ENCODE results near the gene INSYN2A. TPM values are rescaled to one million over a fixed set of nuclear protein-coding genes. Genes with fewer than 3 reads are reported as not detected.
A peak's percentile ranks its signal among the peaks of the same experiment; 100 is the strongest.

Gene INSYN2A
- total RNA-seq, 6 donors from 2014 or later, result 0.26 to 2.7 (median 0.69) TPM; not detected in 2

- ATAC-seq (ENCODE audit: low FRiP score in 2 of 2), result no peak
- H3K4me3 ChIP-seq, result peak overlapping the region in 2 of 4 donors; percentile 38 to 50
- H3K27me3 ChIP-seq, result peaks cover 0 to 8% (median 3%) of the 10 kb centered on the region in 4 donors
- H3K9me3 ChIP-seq, result no peaks in the 10 kb centered on the region
- DNase-seq, result no peak
- no peak overlapping the region for H3K27ac ChIP-seq
- TF ChIP-seq POLR2AphosphoS5 (IDR thresholded peaks at IDR 0.05) (no peak), CTCF (IDR thresholded peaks at IDR 0.05) (no peak), EP300 (IDR thresholded peaks at IDR 0.05) (no peak), POLR2A (IDR thresholded peaks at IDR 0.05) (no peak)
- H3K4me1 ChIP-seq, result peaks cover 14 to 30% (median 15%) of the 10 kb centered on the region in 4 donors
- 45 to 50% methylated on average over 16 of the region's 16 CpGs for WGBS, 2 donors
- H3K36me3 ChIP-seq, result no peaks in the 10 kb centered on the region
These were observed 1.8 kb downstream of the INSYN2A start for GRCh38 chr10:127194599-127194998.

- Histone ChIP-seq H3K27me3 (peaks cover 0 to 8% (median 3%) of the 10 kb centered on the region in 4 donors), H3K36me3 (no peaks in the 10 kb centered on the region), H3K9me3 (no peaks in the 10 kb centered on the region), H3K4me1 (peaks cover 14 to 30% (median 15%) of the 10 kb centered on the region in 4 donors), H3K27ac (no peak overlapping the region), H3K4me3 (no peak overlapping the region)
- no peak for DNase-seq
- no peak for TF ChIP-seq EP300 (IDR thresholded peaks at IDR 0.05)
- TF ChIP-seq CTCF (IDR thresholded peaks at IDR 0.05), result no peak
- TF ChIP-seq POLR2AphosphoS5 (IDR thresholded peaks at IDR 0.05), result no peak
- TF ChIP-seq POLR2A (IDR thresholded peaks at IDR 0.05), result no peak
- 84 to 89% methylated on average over 2 of the region's 2 CpGs for WGBS, 2 donors
- no peak for ATAC-seq (ENCODE audit: low FRiP score in 2 of 2)
These were observed 2.3 kb downstream of the INSYN2A start for GRCh38 chr10:127194111-127194510.

GRCh38 chr10:127193125-127193524, 3.3 kb downstream of the INSYN2A start:
- H3K4me1 ChIP-seq, result peaks cover 14 to 30% (median 15%) of the 10 kb centered on the region in 4 donors
- H3K27ac ChIP-seq, result no peak overlapping the region
- H3K36me3 ChIP-seq, result no peaks in the 10 kb centered on the region
- TF ChIP-seq POLR2A (IDR thresholded peaks at IDR 0.05) (no peak), EP300 (IDR thresholded peaks at IDR 0.05) (no peak), POLR2AphosphoS5 (IDR thresholded peaks at IDR 0.05) (no peak), CTCF (IDR thresholded peaks at IDR 0.05) (no peak)
- H3K4me3 ChIP-seq, result no peak overlapping the region
- peaks cover 0 to 8% (median 3%) of the 10 kb centered on the region in 4 donors for H3K27me3 ChIP-seq
- DNase-seq (no peak), ATAC-seq (ENCODE audit: low FRiP score in 2 of 2) (no peak)
- WGBS, 2 donors, result 78 to 80% methylated on average over 7 of the region's 7 CpGs
- no peaks in the 10 kb centered on the region for H3K9me3 ChIP-seq

- Histone ChIP-seq H3K27ac (no peak overlapping the region), H3K4me3 (no peak overlapping the region), H3K4me1 (peaks cover 8 to 12% (median 11%) of the 10 kb centered on the region in 4 donors), H3K9me3 (no peaks in the 10 kb centered on the region), H3K27me3 (peaks cover 0 to 6% (median under 1%) of the 10 kb centered on the region in 4 donors), H3K36me3 (no peaks in the 10 kb centered on the region)
- no peak for DNase-seq
- WGBS, 2 donors, result 65 to 69% methylated on average over 5 of the region's 5 CpGs
- TF ChIP-seq POLR2A (IDR thresholded peaks at IDR 0.05) (no peak), EP300 (IDR thresholded peaks at IDR 0.05) (no peak), CTCF (IDR thresholded peaks at IDR 0.05) (no peak), POLR2AphosphoS5 (IDR thresholded peaks at IDR 0.05) (no peak)
- no peak for ATAC-seq (ENCODE audit: low FRiP score in 2 of 2)
These were observed 6.0 kb downstream of the INSYN2A start for GRCh38 chr10:127190427-127190826.

- no peaks in the 10 kb centered on the region for H3K36me3 ChIP-seq
- no peaks in the 10 kb centered on the region for H3K9me3 ChIP-seq
- H3K4me3 ChIP-seq, result no peak overlapping the region
- H3K27me3 ChIP-seq, result no peaks in the 10 kb centered on the region
- ATAC-seq (ENCODE audit: low FRiP score in 2 of 2) (no peak), DNase-seq (no peak)
- no peak for TF ChIP-seq POLR2AphosphoS5 (IDR thresholded peaks at IDR 0.05)
- TF ChIP-seq CTCF (IDR thresholded peaks at IDR 0.05), result no peak
- no peak for TF ChIP-seq EP300 (IDR thresholded peaks at IDR 0.05)
- no peak for TF ChIP-seq POLR2A (IDR thresholded peaks at IDR 0.05)
- H3K27ac ChIP-seq, result no peak overlapping the region
- H3K4me1 ChIP-seq, result peaks cover 0 to under 1% (median 0%) of the 10 kb centered on the region in 4 donors
These were observed 7.2 kb downstream of the INSYN2A start for GRCh38 chr10:127189226-127189625.

Data from upper lobe of left lung (tissue), 6 donors.